Keratinocyte (primary cell): ENCODE data around the gene B9D1. TPM values are rescaled to one million over a fixed set of nuclear protein-coding genes. Genes with fewer than 3 reads are reported as not detected.

Experiments used
- DNase-seq: peaks from one replicate; pipeline ENCODE4 v3.0.0-alpha.2; 2011; ENCODE audit warnings: low read depth, missing footprints, low spot score
- FAIRE-seq: peaks from 2 replicates; lab custom pipeline; 2011; peaks lifted over from hg19 to GRCh38; lab: Jason Lieb, UNC
- H2AFZ ChIP-seq: 2 replicates; pipeline ENCODE4 v1.6.0; 2012; ENCODE audit warnings: low read length, control low read depth, inconsistent platforms; ENCODE audit not compliant: control insufficient read depth
- H3K27ac ChIP-seq: 2 replicates; pipeline ENCODE4 v1.5.1; 2011; ENCODE audit warnings: low read length; ENCODE audit not compliant: control insufficient read depth, insufficient read depth
- H3K27me3 ChIP-seq: 3 replicates; pipeline ENCODE4 v1.6.0; 2011; ENCODE audit warnings: low read length; ENCODE audit not compliant: control insufficient read depth, insufficient read depth; ENCODE audit errors: extremely low read depth
- H3K36me3 ChIP-seq, 2 experiments: 2 replicates in 1 of 2; 3 replicates in 1 of 2; pipeline ENCODE4 v1.5.1; 2011; ENCODE audit warnings: low read length in 2 of 2, mild to moderate bottlenecking in 1 of 2; ENCODE audit not compliant: control insufficient read depth in 2 of 2, insufficient read depth in 2 of 2; ENCODE audit errors: extremely low read depth in 1 of 2
- H3K4me1 ChIP-seq: 3 replicates; pipeline ENCODE4 v1.5.1; 2011; ENCODE audit warnings: low read length; ENCODE audit not compliant: control insufficient read depth, insufficient read depth; ENCODE audit errors: extremely low read depth
- H3K4me2 ChIP-seq: 3 replicates; pipeline ENCODE4 v1.6.0; 2011; ENCODE audit warnings: low read depth, low read length; ENCODE audit not compliant: control insufficient read depth, insufficient read depth; ENCODE audit errors: extremely low read depth
- H3K4me3 ChIP-seq, 3 experiments: fragments of 200-600 bp in 1 of 3; sonication (generic) in 1 of 3; 2 replicates in 2 of 3; 3 replicates in 1 of 3; pipeline ENCODE4 v1.5.1; 2011 to 2016; ENCODE audit warnings: low read length in 3 of 3, mild to moderate bottlenecking in 3 of 3, control low read depth in 2 of 3, inconsistent platforms in 1 of 3, low read depth in 1 of 3, mixed read lengths in 1 of 3, mixed run types in 1 of 3, moderate library complexity in 1 of 3; ENCODE audit not compliant: control insufficient read depth in 2 of 3, insufficient read depth in 2 of 3; ENCODE audit errors: extremely low read depth in 1 of 3
- H3K79me2 ChIP-seq: 2 replicates; pipeline ENCODE4 v1.6.0; 2012; ENCODE audit warnings: low read length; ENCODE audit not compliant: control insufficient read depth, insufficient read depth
- H3K9ac ChIP-seq: 3 replicates; pipeline ENCODE4 v1.6.0; 2011; ENCODE audit warnings: low read length; ENCODE audit not compliant: control insufficient read depth, insufficient read depth; ENCODE audit errors: extremely low read depth
- H3K9me1 ChIP-seq: 3 replicates; pipeline ENCODE4 v1.6.0; 2011; ENCODE audit warnings: low read length; ENCODE audit not compliant: control insufficient read depth, insufficient read depth; ENCODE audit errors: extremely low read depth
- H3K9me3 ChIP-seq: 2 replicates; pipeline ENCODE4 v1.5.1; 2012; ENCODE audit warnings: low read depth, low read length; ENCODE audit not compliant: control insufficient read depth
- H4K20me1 ChIP-seq: 3 replicates; pipeline ENCODE4 v1.6.0; 2011; ENCODE audit warnings: low read length; ENCODE audit not compliant: control insufficient read depth, insufficient read depth; ENCODE audit errors: extremely low read depth
- CTCF ChIP-seq, 3 experiments: IDR thresholded peaks in 1 of 3; conservative IDR thresholded peaks in 1 of 3; optimal IDR thresholded peaks in 1 of 3; 2 replicates in 2 of 3; 3 replicates in 1 of 3; pipeline versions ENCODE3 to v1.5.1; 2011; ENCODE audit warnings: low read length in 3 of 3, mild to moderate bottlenecking in 3 of 3, moderate library complexity in 2 of 3, control low read depth in 1 of 3, inconsistent platforms in 1 of 3; ENCODE audit not compliant: insufficient read depth in 2 of 3; ENCODE audit errors: extremely low read depth in 1 of 3
- EZH2 ChIP-seq: IDR thresholded peaks from one replicate; pipeline ENCODE4 v1.6.1; 2012; ENCODE audit warnings: inconsistent platforms, mild to moderate bottlenecking, low read length, moderate library complexity
- dilution Hi-C: fragments of 300-500 bp; cut with MboI; formaldehyde crosslinking; loops from one replicate; pipeline ENCODE4 v1.7.0; 2020; ENCODE audit warnings: low sequenced_read_pairs; ENCODE audit not compliant: extremely low pct_ligation_motif_present
- polyA plus RNA-seq, 5 experiments: library from polyadenylated mRNA; depleted of rRNA in 3 of 5; stranded (reverse) in 3 of 5; stranded (forward) in 1 of 5; unstranded in 1 of 5; fragments of >200 nt; gene quantifications; 1 replicate in 1 of 5; 2 replicates in 3 of 5; 3 replicates in 1 of 5; pipeline versions ENCODE4 v1.2.1 to v1.2.3, GENCODE V29; 2011 to 2012; ENCODE audit warnings: missing spikeins in 2 of 5, low read depth in 1 of 5, low replicate concordance in 1 of 5

B9D1 gene
- polyA plus RNA-seq, 1 donor (not counting 4 experiments of a cell fraction or from before 2014, with no cell fraction given), result 30.3 TPM

GRCh38 chr17:19359856-19360255 is 2.7 kb downstream of the B9D1 start:
- Histone ChIP-seq H3K9ac (no peak overlapping the region), H4K20me1 (no peaks in the 10 kb centered on the region), H2AFZ (no peak overlapping the region), H3K4me1 (peaks cover 12% of the 10 kb centered on the region), H3K36me3 (peaks cover 0 to 5% of the 10 kb centered on the region in 2 experiments), H3K4me2 (no peak overlapping the region), H3K27ac (no peak overlapping the region), H3K9me1 (no peaks in the 10 kb centered on the region), H3K79me2 (peaks cover 2% of the 10 kb centered on the region), H3K9me3 (no peaks in the 10 kb centered on the region), H3K4me3 (no peak overlapping the region), H3K27me3 (no peaks in the 10 kb centered on the region)
- DNase-seq (no peak), FAIRE-seq (no peak)
- TF ChIP-seq CTCF (optimal IDR thresholded peaks at IDR 0.05 in 1 of 3, IDR thresholded peaks at IDR 0.05 in 1 of 3, conservative IDR thresholded peaks at IDR 0.05 in 1 of 3; ENCODE audit: extremely low read depth in 1 of 3, insufficient read depth in 2 of 3, low read length in 3 of 3), result no peak
- TF ChIP-seq EZH2, result no peak
- dilution Hi-C loops, result loop anchor here (5.0 to 25.0 kb wide), 2 partner anchors 97 to 302 kb away; no protein-coding TSS in a partner anchor

- Histone ChIP-seq H3K9me1 (no peaks in the 10 kb centered on the region), H4K20me1 (no peaks in the 10 kb centered on the region), H3K79me2 (peaks cover 2% of the 10 kb centered on the region), H3K27ac (no peak overlapping the region), H3K4me3 (no peak overlapping the region), H3K9ac (no peak overlapping the region), H3K27me3 (no peaks in the 10 kb centered on the region), H3K9me3 (no peaks in the 10 kb centered on the region), H3K36me3 (peaks cover 0 to 5% of the 10 kb centered on the region in 2 experiments), H3K4me1 (peaks cover 18% of the 10 kb centered on the region), H3K4me2 (no peak overlapping the region), H2AFZ (no peak overlapping the region)
- no peak for FAIRE-seq
- dilution Hi-C loops, result loop anchor here (25.0 kb wide), 1 partner anchor 303 kb away; no protein-coding TSS in a partner anchor
- no peak for DNase-seq
- TF ChIP-seq EZH2 (no peak), CTCF (optimal IDR thresholded peaks at IDR 0.05 in 1 of 3, IDR thresholded peaks at IDR 0.05 in 1 of 3, conservative IDR thresholded peaks at IDR 0.05 in 1 of 3; ENCODE audit: extremely low read depth in 1 of 3, insufficient read depth in 2 of 3, low read length in 3 of 3) (no peak)
Measured at GRCh38 chr17:19359151-19359550, 3.4 kb downstream of the B9D1 start.
